Lung (tissue), 12 donors: ENCODE results near the gene PFKFB1. TPM values are rescaled to one million over a fixed set of nuclear protein-coding genes. Genes with fewer than 3 reads are reported as not detected.

Experiments used
- ATAC-seq: fragments of 200-7000 bp; cut with Tn5 transposase; one replicate; pipeline ENCODE4 v1.9.1; 2020; ENCODE audit warnings: moderate number of reproducible peaks; ENCODE audit not compliant: insufficient read depth, low FRiP score
- DNase-seq, 3 donors: peaks; one replicate each; pipeline ENCODE4 v3.0.0-alpha.2; 2013 to 2017
- H3K27ac ChIP-seq, 2 donors: one replicate each; pipeline ENCODE4 v1.5.1; 2013; ENCODE audit warnings: mild to moderate bottlenecking in 2 of 2, moderate library complexity in 2 of 2, control low read depth in 1 of 2, inconsistent platforms in 1 of 2, low read depth in 1 of 2, low read length in 1 of 2
- H3K27me3 ChIP-seq, 3 donors: one replicate each; pipeline ENCODE4 v1.5.1; 2013; ENCODE audit warnings: low read length in 2 of 3; ENCODE audit not compliant: control insufficient read depth in 3 of 3, insufficient read depth in 3 of 3
- H3K36me3 ChIP-seq, 4 donors: one replicate each; pipeline ENCODE4 v1.5.1; 2013; ENCODE audit warnings: low read length in 4 of 4, mild to moderate bottlenecking in 1 of 4, moderate library complexity in 1 of 4; ENCODE audit not compliant: control insufficient read depth in 4 of 4, insufficient read depth in 4 of 4
- H3K4me1 ChIP-seq, 5 donors: one replicate each; pipeline ENCODE4 v1.5.1; 2013; ENCODE audit warnings: low read length in 5 of 5, mild to moderate bottlenecking in 2 of 5, moderate library complexity in 1 of 5; ENCODE audit not compliant: control insufficient read depth in 5 of 5, insufficient read depth in 5 of 5
- H3K4me3 ChIP-seq: one replicate; pipeline ENCODE4 v1.5.1; 2013; ENCODE audit warnings: mild to moderate bottlenecking, control low read depth, moderate library complexity
- H3K9ac ChIP-seq, 2 donors: one replicate each; pipeline ENCODE4 v1.5.1; 2013; ENCODE audit warnings: low read length in 2 of 2, control low read depth in 1 of 2; ENCODE audit not compliant: insufficient read depth in 1 of 2
- H3K9me3 ChIP-seq, 4 donors: one replicate each; pipeline ENCODE4 v1.5.1; 2013; ENCODE audit warnings: low read length in 3 of 4, mild to moderate bottlenecking in 1 of 4, moderate library complexity in 1 of 4; ENCODE audit not compliant: control insufficient read depth in 4 of 4, insufficient read depth in 3 of 4
- CTCF ChIP-seq: IDR thresholded peaks from 2 replicates; pipeline ENCODE4 v1.5.1; 2012; ENCODE audit warnings: mild to moderate bottlenecking; ENCODE audit errors: control extremely low read depth, extremely low read depth
- WGBS, 2 donors: extraction: QIAGEN DNeasy Blood & Tissue Kit; methylation state at CpG; one replicate each; pipeline ENCODE4 v1.1.7; 2013; 5-methylcytosine and 5-hydroxymethylcytosine counted together
- polyA plus RNA-seq, 2 donors: library from polyadenylated mRNA; stranded (reverse); fragments of 200-250 nt; gene quantifications; one replicate each; pipeline ENCODE4 v1.2.1, GENCODE V29; 2013
- total RNA-seq, 2 donors: library from RNA; depleted of rRNA in 1 of 2; stranded (reverse); fragments of >200 nt in 1 of 2; gene quantifications; one replicate each; pipeline ENCODE4 v1.2.1, GENCODE V29; 2014 to 2021
- donor health status: control.
- donor health status: control.
- donor health status: Bipolar disorder and iron deficiency.
- donor health status: healthy.
- donor health status: DM: yes; HTN: yes; CAD: no.

Gene PFKFB1
- total and polyA plus RNA-seq, 4 donors = 0.06 to 0.34 (median 0.15) TPM

- peaks cover 0 to 2% (median 0%) of the 10 kb centered on the region in 3 donors for H3K27me3 ChIP-seq
- WGBS, 2 donors = 59 to 94% methylated on average over 3 to 4 of the region's 4 CpGs
- H3K4me1 ChIP-seq = no peaks in the 10 kb centered on the region
- DNase-seq (no peak), ATAC-seq (no peak)
- no peak overlapping the region for H3K9ac ChIP-seq
- no peaks in the 10 kb centered on the region for H3K36me3 ChIP-seq
- H3K27ac ChIP-seq = no peak overlapping the region
- peaks cover 0 to 5% (median 1%) of the 10 kb centered on the region in 4 donors for H3K9me3 ChIP-seq
- no peak for TF ChIP-seq CTCF
- no peak overlapping the region for H3K4me3 ChIP-seq
Observed at GRCh38 chrX:55028040-55028439, 34.1 kb upstream of the PFKFB1 start.

- Histone ChIP-seq H3K36me3 (no peaks in the 10 kb centered on the region), H3K9ac (no peak overlapping the region), H3K4me1 (no peaks in the 10 kb centered on the region), H3K27me3 (peaks cover 0 to 2% (median 0%) of the 10 kb centered on the region in 3 donors), H3K4me3 (no peak overlapping the region), H3K27ac (no peak overlapping the region), H3K9me3 (peaks cover 0 to 5% (median 1%) of the 10 kb centered on the region in 4 donors)
- no peak for TF ChIP-seq CTCF
- no peak for ATAC-seq
- DNase-seq = no peak
- 54 to 89% methylated on average over 2 of the region's 2 CpGs for WGBS, 2 donors
Observed at GRCh38 chrX:55026840-55027239, 32.9 kb upstream of the PFKFB1 start.

GRCh38 chrX:55026143-55026542, 32.2 kb upstream of the PFKFB1 start:
- Histone ChIP-seq H3K27ac (no peak overlapping the region), H3K9me3 (peaks cover 0 to 5% (median 1%) of the 10 kb centered on the region in 4 donors), H3K4me1 (no peaks in the 10 kb centered on the region), H3K36me3 (no peaks in the 10 kb centered on the region), H3K27me3 (peaks cover 0 to 2% (median 0%) of the 10 kb centered on the region in 3 donors), H3K4me3 (no peak overlapping the region), H3K9ac (no peak overlapping the region)
- no peak for TF ChIP-seq CTCF
- ATAC-seq (no peak), DNase-seq (no peak)

GRCh38 chrX:55014897-55015299, 20.9 kb upstream of the PFKFB1 start:
- no peaks in the 10 kb centered on the region for H3K4me1 ChIP-seq
- WGBS, 2 donors = 84 to 94% methylated on average over 4 of the region's 4 CpGs
- H3K9me3 ChIP-seq = no peaks in the 10 kb centered on the region
- H3K27me3 ChIP-seq = peaks cover 0 to 8% (median 2%) of the 10 kb centered on the region in 3 donors
- no peak overlapping the region for H3K4me3 ChIP-seq
- DNase-seq (no peak), ATAC-seq (no peak)
- no peak overlapping the region for H3K27ac ChIP-seq
- H3K36me3 ChIP-seq = no peaks in the 10 kb centered on the region
- no peak for TF ChIP-seq CTCF
- H3K9ac ChIP-seq = no peak overlapping the region
